Stimulated activated CD4-positive, alpha-beta T cell treated with anti-CD3 and anti-CD28 coated beads, Interleukin-12 subunit alpha, Interleukin-12 subunit beta, amount 100 ng/mL, for 24 hours (primary cell): Measurements from ENCODE around the gene SPINK8.
"Not testable (repeated sequence)": the region's sequence is repeated elsewhere in the genome, so short reads cannot be mapped to it uniquely, and the experiment has no call there.

Source experiments
- DNase-seq, 2 experiments: peaks; one replicate each; pipeline ENCODE4 v3.0.0-alpha.2; 2020; ENCODE audit warnings: low read depth in 2 of 2

SPINK8 gene

GRCh38 chr3:48280881-48281280 is 52.6 kb downstream of the SPINK8 start:
- no peak for DNase-seq

DNA sequence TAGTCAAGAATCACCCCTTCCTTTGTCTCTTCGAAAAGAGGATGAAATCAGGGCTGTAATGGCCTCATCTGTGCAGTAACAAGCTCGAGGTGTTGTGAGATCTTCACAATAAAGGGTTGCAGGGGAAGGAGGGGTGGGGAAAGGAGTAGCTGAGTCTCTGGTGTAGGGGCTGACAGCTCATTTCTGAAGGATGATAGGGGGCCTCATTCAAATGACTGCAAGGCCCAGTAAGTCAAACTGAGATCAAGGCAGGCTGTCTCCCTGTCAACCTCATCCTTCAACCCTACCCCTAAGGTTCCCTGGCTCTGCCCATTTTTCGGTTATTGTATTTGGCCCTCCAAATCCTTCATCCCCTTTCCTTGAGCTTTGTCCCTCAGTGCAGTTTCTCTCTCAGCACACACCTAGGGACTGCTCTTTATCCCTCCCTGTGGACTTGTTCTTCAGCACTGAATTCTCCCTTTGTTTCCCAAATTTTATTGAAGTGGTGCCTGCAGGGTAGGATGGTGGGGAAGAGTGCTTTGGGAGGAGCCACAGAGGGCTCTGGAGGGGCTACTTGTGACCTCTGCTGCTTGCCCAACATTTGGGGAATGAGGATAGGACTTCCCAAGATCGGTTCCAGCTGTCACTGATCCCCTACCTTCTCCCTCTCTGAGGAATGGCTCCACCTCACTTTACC is 54.4 kb downstream of the SPINK8 start:
- DNase-seq: no peak

- DNase-seq: no peak
Observed at GRCh38 chr3:48276911-48277641, 56.4 kb downstream of the SPINK8 start.

- no peak for DNase-seq
Observed at GRCh38 chr3:48275287-48276027, 58.0 kb downstream of the SPINK8 start.

DNA sequence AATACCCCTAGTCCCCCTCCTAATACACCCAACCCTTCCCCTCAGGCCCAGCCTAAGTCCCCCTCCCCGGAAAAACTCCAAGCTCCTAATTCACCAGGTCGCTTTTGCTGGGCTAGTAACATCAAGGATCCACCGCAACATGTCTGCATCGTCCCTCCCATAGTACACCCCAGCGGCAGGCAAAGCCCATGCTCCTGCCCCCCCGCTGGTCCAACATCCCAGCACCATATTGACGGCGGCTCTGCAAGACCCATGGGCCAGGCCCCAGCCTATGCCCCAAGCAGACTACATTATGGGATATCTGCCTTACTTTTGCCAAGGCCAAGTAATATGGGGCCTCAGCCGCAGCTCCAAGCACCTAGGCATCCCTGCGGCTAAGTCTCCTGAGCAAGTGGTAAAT is 59.0 kb downstream of the SPINK8 start:
- no peak for DNase-seq

DNA sequence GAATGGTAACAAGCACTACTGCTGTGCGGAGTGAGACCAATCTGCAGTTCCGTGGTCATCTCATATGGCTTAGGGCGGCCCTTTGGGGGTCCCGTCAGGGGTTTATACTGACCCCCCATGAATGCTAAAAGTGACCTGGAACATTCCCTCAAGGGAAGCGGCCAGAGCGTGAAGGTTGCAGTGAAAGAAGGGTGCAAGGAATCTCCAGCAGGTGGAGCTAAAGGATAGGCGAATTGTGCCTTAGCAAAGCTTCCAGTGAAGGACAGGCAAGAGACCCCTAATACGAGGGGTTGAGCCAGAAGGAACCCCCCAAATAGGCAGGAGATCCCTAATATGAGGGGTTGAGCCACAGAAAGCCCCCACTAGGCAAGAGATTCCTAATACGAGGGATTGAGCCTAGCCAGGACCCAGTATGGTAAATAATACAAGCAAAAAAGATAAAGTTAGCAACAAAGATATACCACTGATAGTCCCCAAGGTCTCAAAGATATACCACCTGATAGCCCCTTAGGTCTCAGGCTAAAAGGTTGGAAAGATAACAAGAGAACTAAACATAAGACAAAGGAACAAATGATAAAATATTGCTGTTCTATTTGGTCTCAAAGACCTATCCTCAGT is 59.8 kb downstream of the SPINK8 start:
- peak in 1 of 2 experiments; percentile 38 for DNase-seq

DNA sequence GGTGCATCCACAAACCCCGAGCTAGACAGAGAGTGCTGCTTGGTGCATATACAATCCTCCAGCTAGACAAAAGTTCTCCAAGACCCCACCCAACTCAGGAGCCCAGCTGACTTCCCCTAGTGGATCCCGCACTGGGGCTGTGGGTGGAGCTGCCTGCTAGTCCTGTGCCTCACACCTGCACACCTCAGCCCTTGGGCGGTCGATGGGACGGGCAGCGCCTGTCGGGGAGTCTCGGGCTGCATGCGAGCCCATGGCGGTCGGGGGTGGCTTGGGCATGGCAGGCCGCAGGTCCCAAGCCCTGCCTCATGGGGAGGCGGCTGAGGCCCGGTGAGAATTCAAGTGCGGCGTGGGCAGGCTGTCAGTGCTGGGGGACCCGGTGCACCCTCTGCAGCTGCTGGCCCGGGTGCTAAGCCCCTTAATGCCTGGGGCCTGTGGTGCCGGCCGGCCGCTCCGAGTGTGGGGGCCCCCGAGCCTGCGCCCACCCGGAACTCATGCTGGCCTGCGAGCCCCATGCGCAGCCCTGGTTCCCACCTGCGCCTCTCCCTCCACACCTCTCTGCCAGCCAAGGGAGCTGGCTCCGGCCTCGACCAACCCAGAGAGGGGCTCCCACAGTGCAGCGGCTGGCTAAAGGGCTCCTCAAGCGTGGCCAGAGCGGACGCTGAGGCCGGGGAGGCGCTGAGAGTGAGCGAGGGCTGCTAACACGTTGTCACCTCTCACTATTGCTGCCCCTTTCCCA is 61.5 kb downstream of the SPINK8 start:
- no peak for DNase-seq

DNA sequence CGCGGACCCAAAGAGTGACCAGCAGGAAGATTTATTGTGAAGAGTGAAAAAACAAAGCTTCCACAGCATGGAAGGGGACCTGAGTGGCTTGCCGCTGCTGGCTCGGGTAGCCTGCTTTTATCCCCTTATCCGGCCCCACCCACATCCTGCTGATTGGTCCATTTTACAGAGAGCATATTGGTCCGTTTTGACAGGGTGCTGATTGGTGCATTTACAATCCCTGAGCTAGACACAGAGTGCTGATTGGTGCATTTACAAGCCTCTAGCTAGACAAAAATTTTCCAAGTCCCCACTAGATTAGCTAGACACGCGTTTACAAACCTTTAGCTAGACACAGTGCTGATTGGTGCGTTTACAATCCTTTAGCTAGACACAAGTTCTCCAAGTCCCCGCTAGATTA is 62.2 kb downstream of the SPINK8 start:
- not testable (repeated sequence) for DNase-seq

DNA sequence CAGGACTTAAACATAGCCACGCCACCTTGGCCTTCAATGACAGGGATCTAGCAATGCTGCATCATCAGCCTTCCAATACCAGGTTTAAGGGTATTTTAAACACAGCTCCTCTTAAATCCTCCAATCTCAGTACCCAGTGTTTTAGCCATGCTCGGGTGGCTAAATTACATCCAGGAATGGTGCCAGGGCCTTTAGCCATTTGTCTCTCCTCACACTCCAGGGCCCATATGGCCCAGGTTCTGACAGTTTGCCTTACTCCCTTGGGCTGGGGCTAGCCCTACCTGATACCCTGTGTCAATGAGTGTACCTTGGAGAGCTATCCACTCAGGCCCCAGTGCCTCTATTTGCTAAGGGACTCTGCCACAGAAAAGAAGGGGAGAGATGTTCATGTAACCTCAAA is 63.2 kb downstream of the SPINK8 start:
- DNase-seq: no peak

GRCh38 chr3:48269592-48269991 is 63.9 kb downstream of the SPINK8 start:
- DNase-seq: no peak

DNA sequence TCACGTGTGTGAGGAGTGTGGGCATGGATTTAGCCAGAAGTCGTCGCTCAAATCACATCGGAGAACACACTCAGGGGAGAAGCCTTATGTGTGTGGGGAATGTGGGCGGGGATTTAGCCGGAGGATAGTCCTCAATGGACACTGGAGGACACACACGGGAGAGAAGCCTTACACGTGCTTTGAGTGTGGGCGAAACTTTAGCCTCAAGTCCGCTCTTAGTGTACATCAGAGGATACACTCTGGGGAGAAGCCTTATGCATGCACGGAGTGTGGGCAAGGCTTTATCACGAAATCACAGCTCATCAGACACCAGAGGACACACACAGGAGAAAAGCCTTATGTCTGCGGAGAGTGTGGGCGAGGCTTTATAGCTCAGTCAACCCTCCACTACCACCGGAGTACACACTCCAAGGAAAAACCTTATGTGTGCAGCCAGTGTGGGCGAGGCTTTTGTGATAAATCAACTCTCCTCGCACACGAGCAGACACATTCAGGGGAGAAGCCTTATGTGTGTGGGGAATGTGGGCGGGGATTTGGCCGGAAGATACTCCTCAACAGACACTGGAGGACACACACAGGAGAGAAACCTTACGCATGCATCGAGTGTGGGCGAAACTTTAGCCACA is 64.4 kb downstream of the SPINK8 start:
- peak; percentile 25 to 63 for DNase-seq

- peak; percentile 74 to 81 for DNase-seq
Observed at GRCh38 chr3:48268381-48268935, 65.0 kb downstream of the SPINK8 start.

- DNase-seq: no peak
Observed at GRCh38 chr3:48267782-48268181, 65.7 kb downstream of the SPINK8 start.

GRCh38 chr3:48258530-48258929 is 74.9 kb downstream of the SPINK8 start:
- no peak for DNase-seq
